Measurements from ENCODE around the gene SUPT6H. TPM values are rescaled to one million over a fixed set of nuclear protein-coding genes. Genes with fewer than 3 reads are reported as not detected.

SUPT6H gene
- total and polyA plus RNA-seq, 9 of the 15 experiments (the other 6 are each of a cell fraction or from before 2014, with no cell fraction given), result 1.7 to 77.7 (median 49.2) TPM

- no peak for TF ChIP-seq ZNF23 (CRISPR knock-in tag; IDR thresholded peaks at IDR 0.05)
- TF ChIP-seq CAMTA2 (CRISPR knock-in tag; conservative IDR thresholded peaks at IDR 0.05), result no peak
- peak; percentile 67 for TF ChIP-seq KDM5B (IDR thresholded peaks at IDR 0.05; ENCODE audit: insufficient replicate concordance, low read depth, low read length)
- TF ChIP-seq FOXM1 (IDR thresholded peaks at IDR 0.05; ENCODE audit: low read depth), result peak; percentile 21; the same call in 1 of the 2 replicates
- no peak for TF ChIP-seq FOXM1 (CRISPR knock-in tag; IDR thresholded peaks at IDR 0.05; ENCODE audit: low read depth)
- TF ChIP-seq ARID3A (IDR thresholded peaks at IDR 0.05; ENCODE audit: borderline replicate concordance, low read depth, low read length), result no peak
- peak; percentile 17; the same call in 1 of the 2 replicates for TF ChIP-seq RAD51 (IDR thresholded peaks at IDR 0.05; ENCODE audit: borderline replicate concordance, low read depth)
- TF ChIP-seq ZNF311 (CRISPR knock-in tag; IDR thresholded peaks at IDR 0.05), result no peak
- TF ChIP-seq, protein P1, sequence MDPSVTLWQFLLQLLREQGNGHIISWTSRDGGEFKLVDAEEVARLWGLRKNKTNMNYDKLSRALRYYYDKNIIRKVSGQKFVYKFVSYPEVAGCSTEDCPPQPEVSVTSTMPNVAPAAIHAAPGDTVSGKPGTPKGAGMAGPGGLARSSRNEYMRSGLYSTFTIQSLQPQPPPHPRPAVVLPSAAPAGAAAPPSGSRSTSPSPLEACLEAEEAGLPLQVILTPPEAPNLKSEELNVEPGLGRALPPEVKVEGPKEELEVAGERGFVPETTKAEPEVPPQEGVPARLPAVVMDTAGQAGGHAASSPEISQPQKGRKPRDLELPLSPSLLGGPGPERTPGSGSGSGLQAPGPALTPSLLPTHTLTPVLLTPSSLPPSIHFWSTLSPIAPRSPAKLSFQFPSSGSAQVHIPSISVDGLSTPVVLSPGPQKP (CRISPR knock-in tag; IDR thresholded peaks at IDR 0.05), result no peak
- no peak for TF ChIP-seq PPARD (CRISPR knock-in tag; IDR thresholded peaks at IDR 0.05)
- TF ChIP-seq, protein P2, sequence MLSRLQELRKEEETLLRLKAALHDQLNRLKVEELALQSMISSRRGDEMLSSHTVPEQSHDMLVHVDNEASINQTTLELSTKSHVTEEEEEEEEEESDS (CRISPR knock-in tag; IDR thresholded peaks at IDR 0.05), result no peak
- TF ChIP-seq ZZZ3 (IDR thresholded peaks at IDR 0.05), result no peak
- no peak for TF ChIP-seq HDAC8 (tag; IDR thresholded peaks at IDR 0.05)
- TF ChIP-seq, protein P3, sequence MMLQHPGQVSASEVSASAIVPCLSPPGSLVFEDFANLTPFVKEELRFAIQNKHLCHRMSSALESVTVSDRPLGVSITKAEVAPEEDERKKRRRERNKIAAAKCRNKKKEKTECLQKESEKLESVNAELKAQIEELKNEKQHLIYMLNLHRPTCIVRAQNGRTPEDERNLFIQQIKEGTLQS (IDR thresholded peaks at IDR 0.05), result no peak
- TF ChIP-seq, protein P3 (CRISPR knock-in tag; conservative IDR thresholded peaks at IDR 0.05), result peak; percentile 29; the same call in 1 of the 2 replicates
- peak; percentile 92 for TF ChIP-seq FUS (optimal IDR thresholded peaks at IDR 0.05; ENCODE audit: low read depth, low read length)
- TF ChIP-seq YBX1 (IDR thresholded peaks at IDR 0.05), result no peak
- TF ChIP-seq LCOR (CRISPR knock-in tag; IDR thresholded peaks at IDR 0.05), result no peak
- no peak for TF ChIP-seq CBX3 (IDR thresholded peaks at IDR 0.05; ENCODE audit: borderline replicate concordance in 1 of 2, low read length in 2 of 2)
- no peak for TF ChIP-seq MCM7 (IDR thresholded peaks at IDR 0.05)
- peak; percentile 24; the same call in 1 of the 2 replicates for TF ChIP-seq ELF4 (CRISPR knock-in tag; IDR thresholded peaks at IDR 0.05)
- TF ChIP-seq ZNF165 (CRISPR knock-in tag; IDR thresholded peaks at IDR 0.05; ENCODE audit: borderline replicate concordance), result no peak
- peak; percentile 89 for TF ChIP-seq POLR2B (IDR thresholded peaks at IDR 0.05; ENCODE audit: low read depth, partially characterized antibody)
- TF ChIP-seq MCM2 (IDR thresholded peaks at IDR 0.05; ENCODE audit: low read depth), result no peak
- no peak for TF ChIP-seq ZNF12 (CRISPR knock-in tag; IDR thresholded peaks at IDR 0.05)
- TF ChIP-seq CHD2 (IDR thresholded peaks at IDR 0.05; ENCODE audit: low read depth, low read length), result no peak; the same call in 1 of the 2 replicates
- TF ChIP-seq MCM3 (IDR thresholded peaks at IDR 0.05), result no peak
- TF ChIP-seq ZNF57 (CRISPR knock-in tag; IDR thresholded peaks at IDR 0.05), result no peak; the same call in 1 of the 2 replicates
Observed at GRCh38 chr17:28644787-28645575, 17.0 kb upstream of the SUPT6H start, which contains the start of gene BLTP2 (continued).

Data from K562 (cell line).